ENCODE results near the gene ZNF565.
"Not testable (repeated sequence)": the region's sequence is repeated elsewhere in the genome, so short reads cannot be mapped to it uniquely, and the experiment has no call there.

The ZNF565 gene

GRCh38 chr19:36210497-36210896 lies 4.0 kb downstream of the ZNF565 start:
- DNase-seq: no peak

GRCh38 chr19:36209372-36209771 lies 5.1 kb downstream of the ZNF565 start:
- no peak for DNase-seq

GRCh38 chr19:36207605-36208252 lies 6.7 kb downstream of the ZNF565 start:
- DNase-seq: no peak

DNA sequence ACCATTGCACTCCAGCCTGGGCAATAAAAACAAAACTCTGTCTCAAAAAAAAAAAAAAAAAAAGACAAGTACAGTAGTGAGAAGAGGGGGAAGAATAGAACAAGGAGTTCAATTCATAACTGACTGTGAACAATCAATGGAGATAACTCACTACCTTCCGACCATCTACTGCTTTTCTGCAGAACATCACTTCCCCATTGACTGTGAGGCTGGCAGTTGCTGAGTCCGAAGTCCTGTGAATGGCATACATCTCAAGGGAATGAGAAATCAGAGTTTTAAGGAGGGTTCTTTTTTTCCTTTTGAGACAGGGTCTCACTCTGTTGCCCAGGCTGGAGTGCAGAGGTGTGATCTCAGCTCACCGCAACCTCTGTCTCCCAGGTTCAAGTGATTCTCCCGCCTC lies 11.2 kb downstream of the ZNF565 start:
- no peak for DNase-seq

- no peak for DNase-seq
Measured at GRCh38 chr19:36201684-36202083, 12.8 kb downstream of the ZNF565 start.

- no peak for DNase-seq
Measured at GRCh38 chr19:36198119-36198518, 16.3 kb downstream of the ZNF565 start.

GRCh38 chr19:36196249-36196648 lies 18.2 kb downstream of the ZNF565 start:
- DNase-seq: no peak

GRCh38 chr19:36186722-36187121 lies 27.7 kb downstream of the ZNF565 start:
- not testable (repeated sequence) for DNase-seq

- no peak for DNase-seq
Measured at GRCh38 chr19:36183245-36183628, 31.2 kb downstream of the ZNF565 start.

- no peak for DNase-seq
Measured at GRCh38 chr19:36182612-36183244, 31.7 kb downstream of the ZNF565 start.

GRCh38 chr19:36179077-36179476 lies 35.4 kb downstream of the ZNF565 start:
- DNase-seq: not testable (repeated sequence)

GRCh38 chr19:36173846-36174245 lies 40.6 kb downstream of the ZNF565 start:
- not testable (repeated sequence) for DNase-seq

GRCh38 chr19:36172852-36173251 lies 41.6 kb downstream of the ZNF565 start:
- DNase-seq: no peak

- no peak for DNase-seq
Measured at GRCh38 chr19:36169084-36169760, 45.2 kb downstream of the ZNF565 start.

- DNase-seq: no peak
Measured at GRCh38 chr19:36163813-36164212, 50.7 kb downstream of the ZNF565 start.

GRCh38 chr19:36160821-36161596 lies 53.5 kb downstream of the ZNF565 start:
- DNase-seq: no peak

- no peak for DNase-seq
Measured at GRCh38 chr19:36153126-36153525, 61.3 kb downstream of the ZNF565 start.

DNA sequence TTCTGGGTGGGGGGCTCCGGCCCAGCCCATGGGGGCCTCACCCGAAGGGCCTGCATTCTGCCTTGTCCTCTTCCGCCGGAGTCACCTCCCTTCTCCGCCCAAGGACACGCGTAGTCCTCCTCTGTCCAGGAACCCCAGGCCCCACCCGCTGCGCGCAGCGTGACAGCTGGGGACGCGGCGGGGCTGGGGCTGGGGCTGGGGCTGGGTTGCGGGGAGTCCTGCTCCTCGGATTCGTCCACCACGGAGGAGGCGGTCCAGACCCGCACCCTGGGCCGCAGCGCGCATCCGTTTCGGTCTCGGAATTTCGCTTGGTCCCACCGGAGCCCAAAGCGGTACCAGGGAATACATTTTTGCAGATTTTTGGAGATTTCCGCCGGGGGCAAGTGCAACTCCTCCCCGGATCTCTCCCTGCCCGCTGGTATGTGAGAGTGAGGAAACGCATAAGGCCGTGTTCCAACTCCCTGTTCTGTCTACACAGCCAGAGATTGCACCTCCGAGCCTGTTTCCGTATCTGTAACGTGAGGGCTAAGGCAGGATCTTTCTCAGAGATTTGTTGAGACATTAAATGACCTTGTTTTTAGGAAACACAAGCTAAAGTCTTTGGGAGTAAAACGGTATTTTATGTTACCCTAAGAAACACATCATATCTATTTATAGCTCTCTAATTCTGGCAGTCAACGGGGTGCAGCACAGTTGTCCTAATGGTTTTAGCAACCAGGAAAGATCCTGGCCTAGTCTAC lies 61.9 kb downstream of the ZNF565 start, which contains the start of gene COX7A1:
Gene COX7A1, minus strand, starts transcription at position 96 of the 740 bp plus-strand sequence. Its CDS starts 40 bp downstream, at position 56.
- no peak for DNase-seq

GRCh38 chr19:36152019-36152351 lies 62.5 kb downstream of the ZNF565 start:
- no peak for DNase-seq

DNA sequence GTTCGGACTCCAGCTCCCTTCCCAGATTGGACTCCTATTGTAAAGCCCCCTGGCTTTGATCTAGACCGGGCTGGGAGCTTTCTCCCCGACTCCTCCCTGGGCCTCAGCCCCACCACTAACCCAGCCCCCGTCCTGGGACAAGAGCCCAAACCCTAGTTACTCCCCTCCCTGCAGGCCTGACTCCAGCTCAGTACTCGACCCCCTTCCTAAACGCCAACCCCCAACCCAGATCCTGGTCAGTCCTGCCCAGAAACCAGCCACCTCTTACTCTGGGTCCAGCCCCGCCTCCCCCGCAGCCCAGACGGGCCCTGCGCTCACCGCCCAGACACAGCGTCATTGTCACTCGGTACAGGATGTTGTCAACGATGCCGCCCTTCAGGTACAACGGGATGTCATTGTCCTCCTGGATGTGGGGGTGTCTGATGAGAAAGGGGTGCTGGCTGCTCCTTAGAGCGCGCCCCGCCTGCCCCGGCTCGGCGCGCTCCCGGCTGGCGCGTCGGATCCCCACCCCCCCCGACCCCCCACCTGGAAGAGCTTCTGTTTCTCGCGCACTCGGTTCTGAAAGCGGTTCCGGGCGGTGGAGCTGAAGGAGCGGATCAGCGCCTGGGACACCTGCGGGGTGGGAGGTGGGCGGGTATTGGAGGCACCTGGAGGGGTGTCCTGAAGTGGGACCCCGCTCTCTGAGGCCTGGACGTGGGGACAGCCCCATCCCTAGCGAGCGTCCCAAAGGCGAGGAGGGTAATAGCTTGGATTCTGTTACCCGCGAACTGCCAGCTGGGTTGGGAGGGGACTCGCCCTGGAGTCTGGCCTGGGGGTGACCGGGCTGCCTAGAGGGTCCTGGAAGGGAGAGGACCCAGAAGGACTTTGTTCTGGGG lies 63.1 kb downstream of the ZNF565 start:
- no peak for DNase-seq

DNA sequence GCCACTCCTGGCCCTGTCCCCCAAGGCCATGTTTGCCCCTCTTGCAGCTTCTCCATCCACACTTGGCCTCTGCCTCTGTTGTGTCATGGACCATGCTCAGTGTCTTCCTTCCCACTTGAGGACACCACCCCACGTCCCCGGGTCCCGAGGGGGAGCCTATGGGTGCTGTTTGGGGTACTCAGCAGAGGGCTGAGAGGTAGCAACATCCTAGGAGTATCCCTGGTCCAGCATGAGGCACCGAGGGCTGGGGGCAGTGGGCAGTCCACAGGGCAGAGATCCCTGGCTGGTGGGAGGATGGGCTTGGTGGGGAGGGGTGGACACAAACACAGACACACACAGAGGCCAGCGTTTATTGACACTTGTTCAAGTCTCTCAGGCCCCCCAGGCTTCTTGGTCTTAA lies 63.9 kb downstream of the ZNF565 start:
- no peak for DNase-seq
